HG03095 (cell line): ENCODE results near the gene C1orf87.

ENCODE experiments used
- ATAC-seq: cut with Tn5 transposase; IDR thresholded peaks from one replicate; pipeline ENCODE4 v1.9.1; 2021; ENCODE audit warnings: moderate library complexity; ENCODE audit not compliant: unreplicated experiment

C1orf87 gene

GRCh38 chr1:60073605-60074278 is at the start of gene C1orf87:
TSS of gene C1orf87 (minus strand) at chr1:60073770. CDS start at chr1:60072643, 1,127 bp downstream.
- no peak for ATAC-seq

- ATAC-seq = no peak
Measured at GRCh38 chr1:60118085-60118484, 44.5 kb upstream of the C1orf87 start.

- no peak for ATAC-seq
Measured at GRCh38 chr1:60114745-60115318, 41.3 kb upstream of the C1orf87 start.

- ATAC-seq = no peak
Measured at GRCh38 chr1:60113596-60113995, 40.0 kb upstream of the C1orf87 start.

GRCh38 chr1:60113028-60113427 is 39.5 kb upstream of the C1orf87 start:
- no peak for ATAC-seq

GRCh38 chr1:60111716-60112115 is 38.1 kb upstream of the C1orf87 start:
- no peak for ATAC-seq

- ATAC-seq = no peak
Measured at GRCh38 chr1:60111118-60111517, 37.5 kb upstream of the C1orf87 start.

- no peak for ATAC-seq
Measured at GRCh38 chr1:60108196-60108595, 34.6 kb upstream of the C1orf87 start.

- no peak for ATAC-seq
Measured at GRCh38 chr1:60103186-60103585, 29.6 kb upstream of the C1orf87 start.

GRCh38 chr1:60102267-60103061 is 28.9 kb upstream of the C1orf87 start:
- no peak for ATAC-seq

GRCh38 chr1:60101516-60101915 is 27.9 kb upstream of the C1orf87 start:
- ATAC-seq = no peak

GRCh38 chr1:60091195-60091715 is 17.7 kb upstream of the C1orf87 start:
- ATAC-seq = no peak

- no peak for ATAC-seq
Measured at GRCh38 chr1:60090655-60091054, 17.1 kb upstream of the C1orf87 start.

GRCh38 chr1:60088620-60089155 is 15.1 kb upstream of the C1orf87 start:
- ATAC-seq = no peak

GRCh38 chr1:60087681-60088080 is 14.1 kb upstream of the C1orf87 start:
- no peak for ATAC-seq

GRCh38 chr1:60078182-60078581 is 4.6 kb upstream of the C1orf87 start:
- no peak for ATAC-seq

GRCh38 chr1:60071296-60071695 is 2.3 kb downstream of the C1orf87 start:
- no peak for ATAC-seq

GRCh38 chr1:60069691-60070090 is 3.9 kb downstream of the C1orf87 start:
- no peak for ATAC-seq

GRCh38 chr1:60068393-60069045 is 5.1 kb downstream of the C1orf87 start:
- ATAC-seq = no peak

GRCh38 chr1:60066001-60066400 is 7.6 kb downstream of the C1orf87 start:
- no peak for ATAC-seq

GRCh38 chr1:60065199-60065598 is 8.4 kb downstream of the C1orf87 start:
- ATAC-seq = no peak
